Stimulated activated CD4-positive, alpha-beta T cell treated with anti-CD3 and anti-CD28 coated beads, Interleukin-2, amount 100 ng/mL, for 24 hours (primary cell): ENCODE measurements around the gene SLC14A1.

Source experiments
- DNase-seq, 2 donors: peaks; one replicate each; pipeline ENCODE4 v3.0.0-alpha.2; 2020

Gene SLC14A1

DNA sequence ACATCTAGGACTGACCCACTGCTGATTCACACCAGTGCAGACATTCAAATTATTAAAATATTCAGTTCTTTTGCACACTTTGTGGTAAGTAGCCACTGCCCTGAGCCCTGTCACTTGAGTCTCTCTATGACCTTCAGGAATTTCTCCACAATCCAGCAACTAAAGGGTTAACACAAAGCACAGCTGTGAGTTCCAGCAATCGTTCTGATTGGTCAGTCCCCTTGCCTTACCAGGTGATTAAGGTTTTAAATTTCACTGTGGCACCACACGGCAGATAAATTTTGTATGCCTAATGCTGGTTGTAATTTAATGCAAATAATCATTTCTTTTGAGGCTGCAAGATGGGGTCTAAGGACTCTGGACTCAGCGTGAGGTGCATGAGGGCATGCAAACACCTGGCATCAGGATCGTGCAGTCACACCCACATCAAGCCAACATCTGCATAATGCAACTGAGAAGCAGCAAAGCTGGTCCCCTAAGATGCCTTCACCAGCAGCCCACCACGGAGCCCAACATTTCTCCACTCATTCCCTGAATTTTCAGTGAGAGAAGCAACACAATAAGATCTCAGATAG is 36.6 kb downstream of the SLC14A1 start:
- no peak for DNase-seq

DNA sequence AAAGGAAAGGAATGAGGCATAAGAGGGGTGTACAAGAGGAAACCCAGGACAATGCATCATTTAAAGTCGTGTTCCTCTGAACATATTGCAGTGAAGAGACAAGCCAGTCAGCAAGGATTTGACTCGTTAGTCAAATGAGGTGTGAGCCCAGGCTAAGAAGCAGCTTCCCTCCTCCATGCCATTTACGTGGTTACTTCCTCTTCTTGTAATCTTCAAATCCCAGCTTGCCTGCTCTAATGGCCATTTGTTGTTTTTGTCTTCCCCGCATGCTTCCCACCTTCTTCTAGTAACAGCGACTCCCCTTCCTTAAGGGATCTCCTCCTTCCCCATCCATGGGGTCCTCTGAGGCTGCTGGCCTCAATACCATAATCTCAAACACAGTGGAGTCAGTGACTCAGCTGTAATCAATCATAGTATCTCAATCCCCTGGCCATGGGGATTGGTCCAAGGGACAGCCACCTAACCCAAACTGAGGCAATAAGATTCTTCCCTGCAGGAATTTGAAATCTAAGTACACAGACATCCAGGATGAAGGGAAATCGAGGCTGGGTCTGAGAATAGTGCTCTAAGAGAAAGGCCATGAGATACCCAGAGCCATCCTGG is 37.6 kb downstream of the SLC14A1 start:
- DNase-seq: no peak

- DNase-seq: no peak
Observed at GRCh38 chr18:45764000-45764686, 40.2 kb downstream of the SLC14A1 start.

DNA sequence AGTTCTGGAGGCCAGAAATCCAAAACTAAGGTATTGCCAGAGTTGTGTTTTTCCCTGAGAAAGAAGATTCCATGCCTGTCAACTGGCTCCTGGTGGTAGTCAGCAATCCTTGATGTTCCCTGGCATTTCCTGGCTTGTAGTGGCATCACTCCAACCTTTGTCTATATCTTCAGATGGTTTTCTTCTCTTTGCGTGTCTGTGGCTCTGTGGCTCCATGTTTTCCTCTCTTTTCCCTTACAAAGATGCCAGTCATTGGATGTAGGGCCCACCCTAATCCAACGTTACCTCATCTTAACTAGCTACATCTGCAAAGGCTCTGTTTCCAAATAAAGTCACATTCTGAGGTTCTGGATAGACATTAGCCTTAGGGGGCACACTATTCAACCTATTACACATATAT is 41.8 kb downstream of the SLC14A1 start:
- DNase-seq: no peak

- DNase-seq: no peak
Observed at GRCh38 chr18:45771587-45772480, 47.9 kb downstream of the SLC14A1 start.

DNA sequence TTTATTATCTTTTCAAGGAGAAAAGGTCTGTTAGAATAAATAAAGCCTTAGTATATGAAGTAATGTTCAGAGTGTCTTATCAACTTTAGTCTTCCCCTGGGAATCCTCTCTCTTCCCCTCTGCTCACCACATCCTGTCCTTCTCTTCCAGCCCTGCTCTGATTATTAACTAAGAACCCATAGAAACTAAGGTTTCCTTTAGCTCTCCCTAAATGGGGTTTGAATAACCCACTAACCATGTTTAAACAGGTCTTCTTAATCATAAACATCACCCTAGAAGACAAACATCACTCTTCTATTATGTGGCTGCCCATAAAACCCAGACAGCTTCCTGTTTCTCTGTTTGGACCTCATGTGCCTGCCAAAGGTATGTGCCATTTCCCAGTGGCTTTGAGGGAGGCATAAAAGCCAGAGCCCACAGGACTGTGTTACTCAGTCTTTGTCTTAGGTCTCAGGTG is 50.1 kb downstream of the SLC14A1 start:
- no peak for DNase-seq

DNA sequence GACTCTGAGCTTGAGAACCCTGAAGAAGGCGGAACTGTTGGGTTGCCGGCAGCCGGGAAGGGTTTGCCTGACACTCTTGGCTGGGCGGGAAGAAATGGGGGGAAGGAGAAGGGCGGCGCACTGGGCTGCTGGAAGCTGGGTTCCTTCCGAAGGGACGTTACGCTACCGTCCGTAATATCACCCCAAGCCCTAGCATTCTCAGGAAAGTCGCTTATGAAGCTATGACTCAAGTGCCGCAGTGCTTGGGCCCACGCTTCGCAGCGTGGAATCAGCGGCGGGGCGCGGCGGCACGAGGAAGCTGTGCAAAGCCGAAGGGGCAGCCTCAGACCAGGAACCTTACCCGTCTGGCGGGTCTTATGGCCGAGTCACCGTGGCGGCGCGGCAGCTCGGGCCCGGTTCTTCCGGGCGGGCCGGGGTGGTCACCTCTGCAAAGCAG is 51.3 kb downstream of the SLC14A1 start:
- DNase-seq: peak; percentile 74 to 78

GRCh38 chr18:45775743-45776142 is 51.8 kb downstream of the SLC14A1 start:
- DNase-seq: no peak

- no peak for DNase-seq
Observed at GRCh38 chr18:45777393-45777792, 53.4 kb downstream of the SLC14A1 start.

DNA sequence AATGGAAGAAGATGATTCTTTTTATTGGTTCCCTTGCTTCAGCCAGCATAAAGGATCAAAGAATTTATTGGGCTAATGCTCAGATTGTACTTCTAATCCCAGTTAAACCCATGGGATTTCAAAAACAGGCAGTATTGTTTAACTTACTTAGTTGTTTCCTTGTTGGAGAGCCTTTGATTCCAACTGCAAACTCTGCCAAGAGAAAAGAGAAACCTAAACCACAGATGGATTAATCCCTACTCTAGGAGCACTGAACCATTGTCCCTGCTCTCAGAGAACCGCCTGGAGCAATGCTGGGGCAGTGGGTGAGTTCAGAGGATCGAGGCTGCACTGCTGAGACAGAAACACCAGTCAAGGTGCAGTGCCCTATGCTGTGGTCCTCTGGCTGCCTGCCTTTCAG is 56.6 kb downstream of the SLC14A1 start:
- no peak for DNase-seq

GRCh38 chr18:45782662-45783061 is 58.7 kb downstream of the SLC14A1 start:
- DNase-seq: no peak

DNA sequence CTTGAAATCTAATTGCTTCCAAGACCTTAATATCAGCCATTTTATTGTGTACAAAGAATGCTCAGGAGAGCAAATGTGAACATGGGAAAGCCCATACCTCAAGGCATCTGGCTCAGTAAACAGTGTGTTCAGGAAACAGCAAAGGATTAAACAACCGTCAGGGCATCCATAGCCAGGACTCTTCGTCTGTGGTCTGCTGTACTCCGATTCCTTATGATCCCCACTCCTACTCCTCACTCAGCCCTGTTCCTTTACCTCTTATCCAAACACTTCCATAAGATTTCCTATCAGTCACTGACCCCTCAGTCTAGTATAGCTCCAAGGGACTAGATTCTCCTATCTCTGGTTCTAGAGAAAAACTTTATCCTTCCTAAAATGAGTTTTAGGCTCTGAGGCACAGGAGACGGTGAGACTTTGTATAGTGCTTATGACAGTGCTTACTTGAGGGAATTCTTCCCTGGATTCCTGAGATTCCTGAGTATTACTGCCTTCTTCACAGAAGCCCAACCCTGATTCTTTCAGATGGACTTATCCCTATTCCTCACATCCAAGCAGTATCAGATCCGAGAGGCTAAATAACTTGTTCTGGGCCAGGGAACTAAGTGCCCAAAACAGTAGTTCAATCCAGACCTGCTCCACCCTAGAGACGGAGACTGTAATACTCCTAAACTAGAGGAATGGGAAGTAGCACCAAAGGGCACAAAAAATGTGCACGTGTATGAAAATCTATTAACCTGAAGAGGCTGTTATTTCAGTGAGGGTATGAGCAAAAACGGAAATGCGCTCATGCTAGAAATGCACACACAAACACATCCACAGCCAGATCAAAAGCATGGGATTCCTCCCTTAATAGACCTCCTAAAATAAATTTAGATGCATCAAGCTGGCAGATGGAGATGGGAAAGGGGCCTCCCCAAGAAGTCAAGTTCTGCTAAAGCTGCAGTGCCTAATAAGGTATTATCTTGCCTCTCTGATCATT is 59.4 kb downstream of the SLC14A1 start:
- no peak for DNase-seq

- DNase-seq: no peak
Observed at GRCh38 chr18:45785134-45785533, 61.2 kb downstream of the SLC14A1 start.

GRCh38 chr18:45786941-45787340 is 63.0 kb downstream of the SLC14A1 start:
- no peak for DNase-seq

DNA sequence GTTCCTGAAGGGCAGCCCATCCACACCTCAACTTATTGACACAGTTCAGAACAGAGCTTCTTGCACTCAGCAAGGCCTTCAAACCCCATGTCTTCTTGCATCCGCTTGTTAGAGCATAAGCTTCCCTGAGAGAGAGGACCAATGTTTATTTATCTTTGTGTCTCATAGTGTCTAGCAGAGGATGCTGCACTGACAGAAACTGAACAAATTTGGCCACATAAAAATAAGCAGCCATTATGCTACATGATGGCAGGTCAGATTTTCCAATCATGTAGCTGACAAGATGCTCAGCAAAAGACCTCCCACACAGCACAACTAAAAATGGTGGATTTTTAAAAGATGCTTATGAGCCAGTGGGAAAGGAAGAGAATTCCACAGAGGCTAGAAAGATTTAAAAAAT is 63.4 kb downstream of the SLC14A1 start:
- DNase-seq: no peak

DNA sequence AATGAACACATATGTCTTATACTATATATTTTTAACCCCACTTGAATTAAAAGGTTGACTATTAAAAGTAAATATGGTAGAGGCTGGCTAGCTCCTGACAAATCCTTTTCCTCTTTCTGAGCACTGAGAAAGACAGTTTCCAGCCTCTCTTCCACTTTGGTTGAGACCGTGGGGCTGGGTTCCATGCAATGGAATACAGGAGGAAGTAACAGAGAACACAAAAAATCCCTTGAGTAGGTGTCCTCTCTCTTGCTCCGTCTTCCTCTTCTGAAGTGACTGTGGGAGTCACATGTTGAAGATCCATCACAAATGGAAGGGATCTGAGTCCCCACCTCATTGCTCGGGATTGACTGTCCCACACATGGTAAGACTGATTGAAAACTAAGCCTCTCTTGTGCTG is 64.9 kb downstream of the SLC14A1 start:
- DNase-seq: no peak

DNA sequence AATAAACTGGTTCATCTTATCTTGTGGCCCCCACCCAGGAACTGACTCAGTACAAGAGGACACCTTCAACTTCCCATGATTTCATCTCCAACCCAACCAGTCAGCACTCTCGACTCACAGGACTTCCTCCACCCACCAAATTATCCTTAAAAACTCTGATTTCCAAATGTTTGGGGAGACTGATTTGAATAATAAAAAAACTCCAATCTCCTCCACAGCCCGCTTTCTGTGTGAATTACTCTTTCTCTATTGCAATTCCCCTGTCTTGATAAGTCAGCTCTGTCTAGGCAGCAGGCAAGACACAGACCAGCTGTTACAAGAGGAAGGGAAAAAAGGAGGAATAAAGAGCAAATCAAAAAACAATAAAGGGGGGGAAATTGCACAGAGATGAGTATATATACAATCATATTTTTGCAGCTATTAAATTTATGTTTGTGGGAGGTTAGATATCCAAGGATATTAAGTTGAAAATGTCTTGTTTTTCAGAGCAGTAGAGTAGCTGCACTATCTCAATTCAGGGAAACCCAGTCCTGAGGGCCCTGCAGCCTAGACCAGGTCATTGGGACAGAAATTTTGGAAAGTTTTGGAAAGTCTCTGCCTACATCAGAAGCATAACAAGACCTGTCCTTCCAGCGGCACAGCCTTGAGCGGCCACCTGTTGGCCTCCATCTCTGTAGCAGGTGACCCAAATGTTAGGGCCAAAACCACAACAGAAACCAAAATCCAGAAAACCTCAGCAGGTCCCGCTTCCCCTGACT is 68.7 kb downstream of the SLC14A1 start:
- no peak for DNase-seq

GRCh38 chr18:45793264-45793965 is 69.4 kb downstream of the SLC14A1 start:
- DNase-seq: no peak

- DNase-seq: no peak
Observed at GRCh38 chr18:45801416-45802004, 77.5 kb downstream of the SLC14A1 start.
